B cell (primary cell): ENCODE data around the gene ANKLE1. TPM values are rescaled to one million over a fixed set of nuclear protein-coding genes. Genes with fewer than 3 reads are reported as not detected.
A peak's percentile ranks its signal among the peaks of the same experiment; 100 is the strongest.

Source experiments
- ATAC-seq: fragments of 200-7000 bp; cut with Tn5 transposase; one replicate; pipeline ENCODE4 v1.10.0; 2021; ENCODE audit warnings: low read depth, mild to moderate bottlenecking, moderate number of reproducible peaks, moderate library complexity
- CTCF ChIA-PET: fragments of 350-600 bp; sonication (Branson Sonifier 250); formaldehyde crosslinking; loops from one replicate; lab custom pipeline; 2021; ENCODE audit warnings: antibody characterized with exemption, inconsistent platforms; lab: Charles Lee
- POLR2A ChIA-PET: fragments of 350-600 bp; sonication (Branson Sonifier 250); formaldehyde crosslinking; loops from one replicate; lab custom pipeline; 2021; ENCODE audit warnings: antibody characterized with exemption; lab: Charles Lee
- DNase-seq: peaks from one replicate; pipeline ENCODE4 v3.0.0; 2013
- H2AFZ ChIP-seq: 2 replicates; pipeline ENCODE4 v1.6.1; 2012; ENCODE audit warnings: mild to moderate bottlenecking, low read depth, low read length; ENCODE audit not compliant: insufficient read depth, poor library complexity, severe bottlenecking
- H3K27ac ChIP-seq, 2 donors: 1 replicate in 1 of 2; 2 replicates in 1 of 2; pipeline ENCODE4 v1.5.1; 2012 to 2013; ENCODE audit warnings: low read length in 2 of 2, mild to moderate bottlenecking in 2 of 2, moderate library complexity in 1 of 2
- H3K27me3 ChIP-seq, 4 experiments: fragments of 200-600 bp in 1 of 4; sonication (generic) in 1 of 4; replicated peaks in 1 of 4; 1 replicate in 2 of 4; 2 replicates in 2 of 4; pipeline versions ENCODE4 v1.6.1 to v1.7.0; 2013 to 2016; ENCODE audit warnings: low read length in 3 of 4, mild to moderate bottlenecking in 2 of 4, mixed read lengths in 1 of 4, moderate library complexity in 1 of 4; ENCODE audit not compliant: insufficient read depth in 4 of 4, control insufficient read depth in 3 of 4; ENCODE audit errors: control extremely low read depth in 1 of 4
- H3K36me3 ChIP-seq, 2 experiments: replicated peaks in 1 of 2; 1 replicate in 1 of 2; 2 replicates in 1 of 2; pipeline versions ENCODE4 v1.6.1 to v1.7.1; 2013; ENCODE audit warnings: low read length in 1 of 2; ENCODE audit not compliant: insufficient read depth in 2 of 2, control insufficient read depth in 1 of 2; ENCODE audit errors: control extremely low read depth in 1 of 2, extremely low read depth in 1 of 2
- H3K4me1 ChIP-seq, 2 donors: fragments of 200-600 bp in 1 of 2; sonication (generic) in 1 of 2; 1 replicate in 1 of 2; 2 replicates in 1 of 2; pipeline versions ENCODE4 v1.5.1 to v1.6.1; 2013 to 2017; ENCODE audit warnings: low read length in 2 of 2; ENCODE audit not compliant: control insufficient read depth in 2 of 2, insufficient read depth in 2 of 2
- H3K4me2 ChIP-seq: replicated peaks from 2 replicates; pipeline ENCODE3; 2012; ENCODE audit warnings: mild to moderate bottlenecking, low read depth, low read length; ENCODE audit not compliant: poor library complexity, severe bottlenecking
- H3K4me3 ChIP-seq, 5 experiments: fragments of 200-600 bp in 1 of 5; sonication (generic) in 1 of 5; 1 replicate in 3 of 5; 2 replicates in 2 of 5; pipeline versions ENCODE4 v1.5.1 to v1.7.0; 2011 to 2016; ENCODE audit warnings: low read length in 4 of 5, mild to moderate bottlenecking in 4 of 5, low read depth in 2 of 5, control low read depth in 1 of 5, moderate library complexity in 1 of 5; ENCODE audit not compliant: insufficient read depth in 1 of 5; ENCODE audit errors: control extremely low read depth in 1 of 5, extremely low read depth in 1 of 5
- H3K79me2 ChIP-seq: fragments of 200-600 bp; sonication (generic); one replicate; pipeline ENCODE4 v1.6.0; 2016; ENCODE audit warnings: low read length; ENCODE audit not compliant: control insufficient read depth, insufficient read depth
- H3K9ac ChIP-seq: fragments of 200-600 bp; sonication (generic); 2 replicates; pipeline ENCODE4 v1.6.1; 2017; ENCODE audit warnings: mild to moderate bottlenecking, low read length, moderate library complexity
- H3K9me3 ChIP-seq, 3 donors: one replicate each; pipeline versions ENCODE4 v1.6.1 to v1.7.1; 2013; ENCODE audit warnings: low read length in 2 of 3; ENCODE audit not compliant: control insufficient read depth in 2 of 3, insufficient read depth in 1 of 3; ENCODE audit errors: control extremely low read depth in 1 of 3
- H4K20me1 ChIP-seq: 2 replicates; pipeline ENCODE4 v1.6.0; 2012; ENCODE audit warnings: mild to moderate bottlenecking, low read length; ENCODE audit not compliant: insufficient read depth, control insufficient read depth, poor library complexity, severe bottlenecking
- H3K27ac Mint-ChIP-seq: one replicate; pipeline ENCODE4 v1.8.0; 2021; ENCODE audit warnings: mixed read lengths
- H3K27me3 Mint-ChIP-seq: one replicate; pipeline ENCODE4 v1.8.0; 2021; ENCODE audit warnings: mixed read lengths
- H3K4me1 Mint-ChIP-seq: one replicate; pipeline ENCODE4 v1.8.0; 2021; ENCODE audit warnings: mixed read lengths
- H3K4me3 Mint-ChIP-seq: one replicate; pipeline ENCODE4 v1.8.0; 2021; ENCODE audit warnings: mixed read lengths
- H3K9me3 Mint-ChIP-seq: one replicate; pipeline ENCODE4 v1.8.0; 2022; ENCODE audit warnings: mixed read lengths; ENCODE audit not compliant: insufficient read depth
- EZH2 ChIP-seq: IDR thresholded peaks from 2 replicates; pipeline ENCODE4 v1.6.1; 2012; ENCODE audit warnings: borderline replicate concordance, low read depth, mild to moderate bottlenecking, moderate library complexity, low read length; ENCODE audit not compliant: insufficient read depth, poor library complexity, severe bottlenecking
- WGBS: methylation state at CpG from one replicate; pipeline ENCODE4 v1.1.5; 2013; ENCODE audit warnings: missing lambda C conversion rate; ENCODE audit not compliant: insufficient coverage; 5-methylcytosine and 5-hydroxymethylcytosine counted together
- intact Hi-C: fragments of 100-400 bp; cut with micrococcal nuclease; formaldehyde crosslinking; loops from one replicate; pipeline ENCODE4 v1.10.0; 2022
- polyA plus RNA-seq: library from polyadenylated mRNA; depleted of rRNA; stranded (reverse); fragments of >200 nt; gene quantifications from 2 replicates; pipeline ENCODE4 v1.2.3, GENCODE V29; 2012
- total RNA-seq, 2 donors: library from RNA; stranded (reverse); fragments of 120-200 nt in 1 of 2; gene quantifications; 1 replicate in 1 of 2; 2 replicates in 1 of 2; pipeline versions ENCODE4 v1.2.3 to v1.2.4, GENCODE V29; 2013 to 2022
- TF ChIP-seq, protein P1 (sequence below): fragments of 200-600 bp; IDR thresholded peaks from one replicate; pipeline ENCODE4 v1.8.0; 2022; ENCODE audit warnings: antibody characterized with exemption, mild to moderate bottlenecking

Gene ANKLE1
- total and polyA plus RNA-seq, 2 donors (not counting 1 experiment from before 2014, with no cell fraction given) = 6.2 to 7.6 TPM

GRCh38 chr19:17289489-17289888 is 7.8 kb downstream of the ANKLE1 start:
- DNase-seq (peak; percentile 69), ATAC-seq (peak; percentile 12)
- intact Hi-C loops = loop anchor here (10.0 kb wide), 1 partner anchor 455 kb away; no protein-coding TSS in a partner anchor
- no peaks in the 10 kb centered on the region for H3K36me3 ChIP-seq
- H3K4me3 ChIP-seq = no peak overlapping the region
- CTCF ChIA-PET = interaction anchor here (1.0 to 2.1 kb wide), 3 partner anchors 16 to 99 kb away, joined by 3 to 9 read pairs (median 3); no protein-coding TSS in a partner anchor
- no peaks in the 10 kb centered on the region for H3K27me3 Mint-ChIP-seq
- TF ChIP-seq, protein P1, sequence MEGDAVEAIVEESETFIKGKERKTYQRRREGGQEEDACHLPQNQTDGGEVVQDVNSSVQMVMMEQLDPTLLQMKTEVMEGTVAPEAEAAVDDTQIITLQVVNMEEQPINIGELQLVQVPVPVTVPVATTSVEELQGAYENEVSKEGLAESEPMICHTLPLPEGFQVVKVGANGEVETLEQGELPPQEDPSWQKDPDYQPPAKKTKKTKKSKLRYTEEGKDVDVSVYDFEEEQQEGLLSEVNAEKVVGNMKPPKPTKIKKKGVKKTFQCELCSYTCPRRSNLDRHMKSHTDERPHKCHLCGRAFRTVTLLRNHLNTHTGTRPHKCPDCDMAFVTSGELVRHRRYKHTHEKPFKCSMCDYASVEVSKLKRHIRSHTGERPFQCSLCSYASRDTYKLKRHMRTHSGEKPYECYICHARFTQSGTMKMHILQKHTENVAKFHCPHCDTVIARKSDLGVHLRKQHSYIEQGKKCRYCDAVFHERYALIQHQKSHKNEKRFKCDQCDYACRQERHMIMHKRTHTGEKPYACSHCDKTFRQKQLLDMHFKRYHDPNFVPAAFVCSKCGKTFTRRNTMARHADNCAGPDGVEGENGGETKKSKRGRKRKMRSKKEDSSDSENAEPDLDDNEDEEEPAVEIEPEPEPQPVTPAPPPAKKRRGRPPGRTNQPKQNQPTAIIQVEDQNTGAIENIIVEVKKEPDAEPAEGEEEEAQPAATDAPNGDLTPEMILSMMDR = no peak
- no peak for TF ChIP-seq EZH2
- H3K79me2 ChIP-seq = no peaks in the 10 kb centered on the region
- H2AFZ ChIP-seq = no peak overlapping the region
- POLR2A ChIA-PET = no interaction called here
- H3K27ac ChIP-seq = no peak overlapping the region
- H3K27me3 ChIP-seq = no peaks in the 10 kb centered on the region
- no peaks in the 10 kb centered on the region for H3K9me3 Mint-ChIP-seq
- no peak overlapping the region for H3K4me3 Mint-ChIP-seq
- H3K4me1 Mint-ChIP-seq = peaks cover 12% of the 10 kb centered on the region
- no peak overlapping the region for H3K9ac ChIP-seq
- peaks cover 0 to 10% of the 10 kb centered on the region in 2 donors for H3K4me1 ChIP-seq
- no peak overlapping the region for H3K27ac Mint-ChIP-seq
- no peak overlapping the region for H3K4me2 ChIP-seq
- H3K9me3 ChIP-seq = peaks cover 0 to 7% (median 0%) of the 10 kb centered on the region in 3 donors
- no peaks in the 10 kb centered on the region for H4K20me1 ChIP-seq
- 15% methylated on average over 22 of the region's 22 CpGs for WGBS
